ENCODE results near the gene MDM4. TPM values are rescaled to one million over a fixed set of nuclear protein-coding genes. Genes with fewer than 3 reads are reported as not detected.

The MDM4 gene
- total RNA-seq, 6 donors from 2014 or later = 40.0 to 167 (median 69.2) TPM

DNA sequence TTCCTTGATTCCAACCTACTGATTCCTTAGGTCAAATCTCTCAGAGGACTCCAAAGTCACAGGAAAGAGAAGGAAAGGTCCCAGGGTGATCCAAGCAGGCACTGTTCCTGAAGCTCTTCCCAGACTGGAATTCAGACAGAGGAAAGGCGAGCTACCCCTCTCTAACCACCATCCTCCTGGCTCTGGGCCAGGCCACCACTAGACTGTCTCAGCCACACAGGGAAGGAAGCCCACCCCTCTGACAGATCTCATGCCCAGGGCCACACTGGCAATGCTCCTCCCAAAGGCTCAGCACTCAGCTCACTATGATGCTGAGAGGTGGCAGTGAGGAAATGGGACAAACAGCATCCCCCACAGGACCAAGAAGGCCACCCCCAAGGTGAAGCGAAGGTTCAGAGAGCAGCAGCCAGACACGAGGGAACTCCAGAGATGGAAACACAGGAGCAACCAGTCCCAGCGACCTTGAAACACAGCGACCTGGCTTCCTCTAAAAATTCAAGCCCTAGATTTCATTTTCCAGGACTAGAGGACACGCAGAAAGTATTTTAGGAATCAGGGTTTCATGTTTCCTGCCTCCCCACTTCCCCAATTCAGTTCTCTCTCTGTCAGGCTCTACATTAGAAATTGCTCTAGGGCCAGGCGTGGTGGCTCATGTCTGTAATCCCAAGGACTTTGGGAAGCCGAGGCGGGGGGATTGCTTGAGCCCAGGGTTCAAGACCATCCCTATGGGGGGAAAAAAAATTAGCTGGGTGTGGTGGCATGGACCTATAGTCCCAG lies 40.4 kb upstream of the MDM4 start:
- ATAC-seq (ENCODE audit: low FRiP score in 2 of 2) (no peak), DNase-seq (no peak)
- H3K27me3 ChIP-seq = no peaks in the 10 kb centered on the region
- WGBS, 2 donors = 54 to 61% methylated on average over 8 to 9 of the region's 9 CpGs
- peaks cover 48 to 55% (median 52%) of the 10 kb centered on the region in 4 donors for H3K4me1 ChIP-seq
- H3K36me3 ChIP-seq = no peaks in the 10 kb centered on the region
- TF ChIP-seq EP300 (IDR thresholded peaks at IDR 0.05) (no peak), POLR2AphosphoS5 (IDR thresholded peaks at IDR 0.05) (no peak), CTCF (IDR thresholded peaks at IDR 0.05) (no peak), POLR2A (IDR thresholded peaks at IDR 0.05) (no peak)
- no peak overlapping the region for H3K4me3 ChIP-seq
- peak overlapping the region in 3 of 4 donors; percentile 32 to 69 (median 58) for H3K27ac ChIP-seq
- H3K9me3 ChIP-seq = no peaks in the 10 kb centered on the region

DNA sequence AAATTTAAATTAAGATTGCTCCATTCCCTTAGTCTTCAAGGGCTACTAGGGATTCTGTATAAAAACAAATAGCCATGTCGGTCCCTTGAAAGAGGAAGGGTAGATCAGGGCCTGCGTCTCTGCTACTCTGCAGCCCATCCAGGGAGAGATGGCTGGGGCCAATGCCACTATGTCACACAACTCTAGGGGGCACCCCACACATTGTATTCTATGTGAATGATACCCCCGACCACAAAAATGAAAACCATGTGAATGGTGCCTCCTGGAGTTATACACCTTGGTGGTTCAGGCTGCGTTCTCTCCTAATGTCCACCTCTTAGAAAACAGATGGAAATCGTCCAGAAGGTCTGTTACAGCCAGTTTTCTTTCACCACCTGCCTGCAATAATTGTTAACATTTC lies 39.6 kb upstream of the MDM4 start:
- ATAC-seq (ENCODE audit: low FRiP score in 2 of 2) (no peak), DNase-seq (no peak)
- H3K36me3 ChIP-seq = no peaks in the 10 kb centered on the region
- peak overlapping the region in 3 of 4 donors; percentile 0 to 58 (median 32) for H3K27ac ChIP-seq
- no peaks in the 10 kb centered on the region for H3K27me3 ChIP-seq
- H3K4me3 ChIP-seq = no peak overlapping the region
- TF ChIP-seq POLR2AphosphoS5 (IDR thresholded peaks at IDR 0.05) (no peak), POLR2A (IDR thresholded peaks at IDR 0.05) (no peak), CTCF (IDR thresholded peaks at IDR 0.05) (no peak), EP300 (IDR thresholded peaks at IDR 0.05) (no peak)
- H3K9me3 ChIP-seq = no peaks in the 10 kb centered on the region
- 72 to 80% methylated on average over 5 of the region's 5 CpGs for WGBS, 2 donors
- peaks cover 55 to 61% (median 58%) of the 10 kb centered on the region in 4 donors for H3K4me1 ChIP-seq

- 49 to 66% methylated on average over 5 of the region's 5 CpGs for WGBS, 2 donors
- Histone ChIP-seq H3K27ac (peak overlapping the region in 3 of 4 donors; percentile 23 to 58 (median 43)), H3K36me3 (no peaks in the 10 kb centered on the region), H3K4me1 (peaks cover 61 to 68% (median 65%) of the 10 kb centered on the region in 4 donors), H3K27me3 (no peaks in the 10 kb centered on the region), H3K4me3 (no peak overlapping the region), H3K9me3 (no peaks in the 10 kb centered on the region)
- TF ChIP-seq POLR2A (IDR thresholded peaks at IDR 0.05) = no peak
- no peak for TF ChIP-seq EP300 (IDR thresholded peaks at IDR 0.05)
- no peak for TF ChIP-seq CTCF (IDR thresholded peaks at IDR 0.05)
- TF ChIP-seq POLR2AphosphoS5 (IDR thresholded peaks at IDR 0.05) = no peak
- ATAC-seq (ENCODE audit: low FRiP score in 2 of 2) (peak; percentile 38 to 39), DNase-seq (no peak)
Observed at GRCh38 chr1:204477036-204477740, 39.0 kb upstream of the MDM4 start.

DNA sequence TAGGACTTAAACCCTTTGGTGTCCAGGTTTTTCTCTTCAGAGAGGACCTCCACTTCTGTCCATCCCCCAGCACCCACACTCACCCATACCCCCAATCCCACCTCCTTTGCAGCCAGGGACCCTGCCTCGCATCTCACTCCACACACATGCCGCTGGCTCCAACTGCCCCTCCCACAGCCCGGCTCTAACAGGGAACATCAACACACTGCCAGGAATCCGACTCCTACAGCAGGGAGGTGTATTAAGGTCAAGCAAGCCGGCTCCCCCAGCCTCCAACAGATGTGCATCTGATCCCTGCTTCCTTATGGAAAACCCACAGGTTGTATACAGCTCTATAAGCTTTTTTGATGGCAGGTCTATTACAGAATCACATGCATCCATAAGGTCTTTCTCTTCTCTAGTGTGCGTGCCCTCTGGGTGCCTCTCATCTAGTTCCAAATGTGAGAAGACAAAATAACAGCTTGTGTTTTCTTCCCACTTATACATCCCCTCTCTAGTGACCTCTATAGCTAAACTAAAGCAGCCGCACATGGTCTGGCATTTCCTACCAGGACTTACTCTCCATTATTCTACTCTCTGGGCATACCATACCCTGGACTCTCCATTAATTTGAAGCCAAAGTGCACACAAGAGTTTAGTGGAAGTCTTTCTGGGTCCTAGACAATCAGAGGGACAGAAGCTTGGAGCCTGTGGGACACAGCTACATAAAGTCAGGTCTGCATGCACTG lies 37.9 kb upstream of the MDM4 start:
- H3K4me1 ChIP-seq = peaks cover 68 to 76% (median 74%) of the 10 kb centered on the region in 4 donors
- peak overlapping the region in 3 of 4 donors; percentile 13 to 58 (median 43) for H3K27ac ChIP-seq
- ATAC-seq (ENCODE audit: low FRiP score in 2 of 2) = no peak
- TF ChIP-seq CTCF (IDR thresholded peaks at IDR 0.05) (no peak), EP300 (IDR thresholded peaks at IDR 0.05) (no peak), POLR2A (IDR thresholded peaks at IDR 0.05) (no peak), POLR2AphosphoS5 (IDR thresholded peaks at IDR 0.05) (no peak)
- 76 to 81% methylated on average over 7 of the region's 7 CpGs for WGBS, 2 donors
- no peaks in the 10 kb centered on the region for H3K36me3 ChIP-seq
- DNase-seq = no peak
- no peaks in the 10 kb centered on the region for H3K9me3 ChIP-seq
- no peak overlapping the region for H3K4me3 ChIP-seq
- H3K27me3 ChIP-seq = no peaks in the 10 kb centered on the region

Data from upper lobe of left lung (tissue), 6 donors.